ENCODE data around the gene OXTR.

The OXTR gene

DNA sequence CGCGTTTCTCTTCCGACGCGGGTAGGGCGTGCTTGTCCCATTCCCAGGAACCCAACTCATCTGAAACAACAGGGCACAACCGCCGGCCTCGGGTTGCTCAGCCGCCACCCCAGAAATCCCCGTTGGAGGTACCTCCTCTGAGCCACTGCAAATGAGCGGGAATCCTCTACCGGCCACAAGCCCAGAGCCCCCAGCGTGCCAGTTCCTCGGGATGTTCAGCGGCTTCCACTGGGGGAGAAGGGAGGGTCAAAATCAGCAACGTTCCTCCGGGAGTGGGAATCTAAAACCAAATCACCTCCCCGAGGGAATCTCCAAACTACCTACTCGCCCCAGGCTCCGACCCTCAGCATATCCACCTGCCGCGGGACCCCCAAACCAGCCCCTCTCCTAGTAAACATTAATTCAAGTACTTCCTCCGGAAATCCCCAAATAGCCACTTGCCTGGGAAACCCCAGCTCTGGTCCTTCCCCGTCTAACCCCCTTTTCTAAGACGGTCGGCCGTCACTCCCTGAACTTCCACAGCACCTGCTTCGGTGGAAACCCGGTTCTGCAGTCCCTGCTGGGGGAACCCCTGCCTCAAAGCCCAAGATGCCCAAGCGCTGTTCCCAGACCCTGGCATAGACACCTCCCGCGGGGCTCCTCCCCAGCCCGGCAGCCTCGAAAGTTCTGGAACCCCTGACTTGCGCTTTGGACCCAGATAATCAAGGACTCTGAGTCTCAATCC, 887 bp downstream of the OXTR start:
- DNase-seq (ENCODE audit: low read depth), result no peak
- TF ChIP-seq, protein P1, sequence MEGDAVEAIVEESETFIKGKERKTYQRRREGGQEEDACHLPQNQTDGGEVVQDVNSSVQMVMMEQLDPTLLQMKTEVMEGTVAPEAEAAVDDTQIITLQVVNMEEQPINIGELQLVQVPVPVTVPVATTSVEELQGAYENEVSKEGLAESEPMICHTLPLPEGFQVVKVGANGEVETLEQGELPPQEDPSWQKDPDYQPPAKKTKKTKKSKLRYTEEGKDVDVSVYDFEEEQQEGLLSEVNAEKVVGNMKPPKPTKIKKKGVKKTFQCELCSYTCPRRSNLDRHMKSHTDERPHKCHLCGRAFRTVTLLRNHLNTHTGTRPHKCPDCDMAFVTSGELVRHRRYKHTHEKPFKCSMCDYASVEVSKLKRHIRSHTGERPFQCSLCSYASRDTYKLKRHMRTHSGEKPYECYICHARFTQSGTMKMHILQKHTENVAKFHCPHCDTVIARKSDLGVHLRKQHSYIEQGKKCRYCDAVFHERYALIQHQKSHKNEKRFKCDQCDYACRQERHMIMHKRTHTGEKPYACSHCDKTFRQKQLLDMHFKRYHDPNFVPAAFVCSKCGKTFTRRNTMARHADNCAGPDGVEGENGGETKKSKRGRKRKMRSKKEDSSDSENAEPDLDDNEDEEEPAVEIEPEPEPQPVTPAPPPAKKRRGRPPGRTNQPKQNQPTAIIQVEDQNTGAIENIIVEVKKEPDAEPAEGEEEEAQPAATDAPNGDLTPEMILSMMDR (IDR thresholded peaks at IDR 0.05; ENCODE audit: low read length, missing control alignments), result no peak
- peak overlapping the region; percentile 58 for H3K4me3 ChIP-seq (replicated peaks; ENCODE audit: low read depth, low read length)

- TF ChIP-seq, protein P1 (IDR thresholded peaks at IDR 0.05; ENCODE audit: low read length, missing control alignments), result peak; percentile 9
- no peak for DNase-seq (ENCODE audit: low read depth)
- peak overlapping the region; percentile 58 for H3K4me3 ChIP-seq (replicated peaks; ENCODE audit: low read depth, low read length)
Measured at GRCh38 chr3:8767667-8768363, 1.6 kb downstream of the OXTR start.

DNA sequence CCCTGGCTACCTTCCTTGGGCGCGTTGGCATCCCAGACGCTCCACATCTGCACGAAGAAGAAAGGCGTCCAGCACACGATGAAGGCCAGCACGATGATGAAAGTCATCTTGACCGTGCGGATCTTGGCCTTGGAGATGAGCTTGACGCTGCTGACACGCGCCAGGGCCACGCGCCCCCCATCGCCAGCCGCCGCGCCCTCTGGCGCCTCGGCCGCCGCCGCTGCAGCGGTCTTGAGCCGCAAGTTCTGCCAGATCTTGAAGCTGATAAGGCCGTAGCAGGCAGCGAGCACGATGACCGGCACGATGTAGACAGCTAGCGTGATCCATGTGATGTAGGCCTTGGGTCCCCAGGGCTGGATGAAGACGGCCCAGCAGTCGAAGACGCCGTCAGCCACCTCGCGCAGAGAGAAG, 2.2 kb downstream of the OXTR start:
- no peak overlapping the region for H3K4me3 ChIP-seq (replicated peaks; ENCODE audit: low read depth, low read length)
- no peak for DNase-seq (ENCODE audit: low read depth)
- TF ChIP-seq, protein P1 (IDR thresholded peaks at IDR 0.05; ENCODE audit: low read length, missing control alignments), result no peak

DNA sequence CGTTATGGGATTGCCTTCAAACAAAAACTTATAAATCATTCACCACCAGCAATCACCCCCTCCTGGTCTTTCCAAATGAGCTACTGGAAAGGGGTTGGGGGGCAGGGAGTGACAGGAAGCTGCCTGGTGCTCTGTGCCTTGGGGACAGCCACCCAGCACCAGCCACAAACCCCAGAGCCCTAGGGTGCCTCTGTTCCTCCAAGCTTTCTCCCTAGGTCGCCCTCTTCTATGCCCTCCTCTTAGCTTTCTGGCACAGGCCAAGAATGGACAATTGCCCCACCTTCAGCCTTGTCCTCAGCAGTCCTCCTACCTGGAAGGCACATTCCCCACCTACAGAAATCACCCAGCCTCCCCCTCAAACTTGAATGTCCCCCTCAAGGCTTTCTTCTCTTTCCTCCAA, 3.3 kb downstream of the OXTR start:
- TF ChIP-seq, protein P1 (IDR thresholded peaks at IDR 0.05; ENCODE audit: low read length, missing control alignments), result no peak

DNA sequence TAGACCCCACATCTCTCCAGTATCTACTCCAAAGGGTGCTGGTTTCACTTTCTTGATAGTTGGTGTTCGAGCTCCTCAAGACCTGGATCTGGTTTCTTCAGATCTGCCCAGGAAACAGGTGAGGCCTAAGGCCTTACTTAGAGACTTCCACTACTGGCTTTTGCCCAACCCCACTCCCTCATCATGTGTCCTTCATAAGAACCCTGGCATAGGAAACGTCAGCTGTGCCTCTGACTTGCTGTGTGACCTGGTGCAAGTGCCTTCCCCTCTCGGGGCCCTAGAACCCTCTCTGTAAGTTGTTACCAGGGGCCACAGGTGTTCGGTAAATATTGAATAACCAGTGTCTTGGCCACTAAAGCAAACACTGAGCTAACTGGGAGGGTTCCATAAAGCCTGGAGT, 3.9 kb downstream of the OXTR start:
- TF ChIP-seq, protein P1 (IDR thresholded peaks at IDR 0.05; ENCODE audit: low read length, missing control alignments), result no peak
- DNase-seq (ENCODE audit: low read depth), result no peak
- no peak overlapping the region for H3K4me3 ChIP-seq (replicated peaks; ENCODE audit: low read depth, low read length)

More for the DNA sequence above, 3.3 kb downstream of the OXTR start:
- H3K4me3 ChIP-seq (replicated peaks; ENCODE audit: low read depth, low read length), result no peak overlapping the region
- DNase-seq (ENCODE audit: low read depth), result no peak

- no peak overlapping the region for H3K4me3 ChIP-seq (replicated peaks; ENCODE audit: low read depth, low read length)
- TF ChIP-seq, protein P1 (IDR thresholded peaks at IDR 0.05; ENCODE audit: low read length, missing control alignments), result no peak
- no peak for DNase-seq (ENCODE audit: low read depth)
Measured at GRCh38 chr3:8764528-8764927, 4.9 kb downstream of the OXTR start.

Data from fibroblast of pulmonary artery (primary cell).